Vagina (tissue), 2 donors: Measurements from ENCODE around the gene METTL24.

ENCODE experiments used
- CTCF ChIP-seq, 3 experiments: fragments of 450-650 bp in 2 of 3; fragments of 200-600 bp in 1 of 3; sonication (generic) in 1 of 3; IDR thresholded peaks; one replicate each; pipeline ENCODE4 v1.5.1; 2017 to 2019; ENCODE audit warnings: antibody characterized with exemption in 3 of 3, mild to moderate bottlenecking in 2 of 3, moderate library complexity in 2 of 3
- POLR2A ChIP-seq, 2 donors: fragments of 450-650 bp; IDR thresholded peaks; one replicate each; pipeline ENCODE4 v1.6.1; 2017; ENCODE audit warnings: antibody characterized with exemption in 2 of 2, mild to moderate bottlenecking in 2 of 2, moderate library complexity in 2 of 2

GRCh38 chr6:110353457-110354001 lies 4.6 kb downstream of the METTL24 start:
- TF ChIP-seq CTCF (IDR thresholded peaks at IDR 0.05): no peak
- TF ChIP-seq POLR2A (IDR thresholded peaks at IDR 0.05): no peak
